Heart left ventricle (tissue), 16 donors: Measurements from ENCODE around the gene MTX1. TPM values are rescaled to one million over a fixed set of nuclear protein-coding genes. Genes with fewer than 3 reads are reported as not detected.

ENCODE experiments used
- ATAC-seq, 4 donors: fragments of 200-7000 bp; cut with Tn5 transposase; one replicate each; pipeline ENCODE4 v1.9.1; 2020 to 2022; ENCODE audit warnings: moderate library complexity in 4 of 4, mild to moderate bottlenecking in 3 of 4, moderate number of reproducible peaks in 1 of 4
- DNase-seq, 5 donors: peaks; one replicate each; pipeline ENCODE4 v3.0.0-alpha.2; 2020
- H3K27ac ChIP-seq, 12 donors: fragments of 200-600 bp; sonication (generic) in 4 of 12; one replicate each; pipeline versions ENCODE4 v1.5.0 to v1.8.0; 2016 to 2022; ENCODE audit warnings: mild to moderate bottlenecking in 2 of 12
- H3K27me3 ChIP-seq, 9 donors: fragments of 200-600 bp; sonication (generic) in 2 of 9; one replicate each; pipeline versions ENCODE4 v1.5.1 to v1.8.0; 2016 to 2022; ENCODE audit warnings: mild to moderate bottlenecking in 3 of 9
- H3K36me3 ChIP-seq, 9 donors: fragments of 200-600 bp; sonication (generic) in 2 of 9; one replicate each; pipeline versions ENCODE4 v1.5.0 to v1.8.0; 2018 to 2022; ENCODE audit warnings: mild to moderate bottlenecking in 2 of 9
- H3K4me1 ChIP-seq, 12 donors: fragments of 200-600 bp; sonication (generic) in 4 of 12; one replicate each; pipeline versions ENCODE4 v1.5.0 to v1.8.0; 2016 to 2022; ENCODE audit warnings: mild to moderate bottlenecking in 3 of 12
- H3K4me3 ChIP-seq, 12 donors: fragments of 200-600 bp; sonication (generic) in 4 of 12; one replicate each; pipeline versions ENCODE4 v1.5.0 to v1.8.0; 2017 to 2022; ENCODE audit warnings: mild to moderate bottlenecking in 9 of 12, moderate library complexity in 4 of 12
- H3K9me3 ChIP-seq, 12 donors: fragments of 200-600 bp; sonication (generic) in 4 of 12; one replicate each; pipeline versions ENCODE4 v1.5.0 to v1.8.0; 2016 to 2022; ENCODE audit warnings: mild to moderate bottlenecking in 1 of 12
- CTCF ChIP-seq, 12 donors: fragments of 200-600 bp; sonication (generic) in 4 of 12; IDR thresholded peaks; one replicate each; pipeline versions ENCODE4 v1.5.0 to v1.8.0; 2018 to 2022; ENCODE audit warnings: antibody characterized with exemption in 12 of 12, mild to moderate bottlenecking in 5 of 12
- POLR2A ChIP-seq, 2 donors: fragments of 450-650 bp; IDR thresholded peaks; one replicate each; pipeline ENCODE4 v1.6.1; 2017; ENCODE audit warnings: antibody characterized with exemption in 2 of 2, mild to moderate bottlenecking in 2 of 2, moderate library complexity in 2 of 2
- WGBS, 4 donors: extraction: QIAGEN DNeasy Blood & Tissue Kit in 2 of 4; methylation state at CpG; one replicate each; pipeline versions ENCODE4 v1.1.5 to v1.1.7; 2013 to 2018; 5-methylcytosine and 5-hydroxymethylcytosine counted together
- intact Hi-C, 10 donors: fragments of 100-400 bp; cut with DNase I; formaldehyde crosslinking; loops; one replicate each; pipeline versions ENCODE4 v1.11.1 to v1.14.2; 2022
- polyA plus RNA-seq, 2 donors: library from polyadenylated mRNA; stranded (reverse); fragments of 200-250 nt; gene quantifications; one replicate each; pipeline ENCODE4 v1.2.3, GENCODE V29; 2013
- total RNA-seq, 9 donors: library from RNA; depleted of rRNA in 2 of 9; stranded (reverse); fragments of >200 nt in 2 of 9; fragmentation: NEBNext Ultra II Directional in 3 of 9; extraction: Animal tissue kit (Norgen Biotek cat#: 25700) in 3 of 9; gene quantifications; one replicate each; pipeline versions ENCODE4 v1.1.0 to v1.2.4, GENCODE V29; 2016 to 2023
- donor health status: ischemic (EF 13 %, LVEDD 7.1; RV severe dilation, severe dysfunction).
- donor health status: healthy with polysubstance abuse.
- donor health status: DM: no; HTN: yes; CAD: no.
- donor health status: DM: no; HTN: no; CAD: no.
- donor health status: ischemic (EF 25% LVEDD 6.9; RV normal size, moderate dysfunction).
- donor health status: ischemic (EF 25% LVEDD 5.7; RV mildly dilated, moderate dysfunction).
- donor health status: healthy.
- donor health status: DM: yes; HTN: yes; CAD: no.
- donor health status: ischemic (EF 35%, LVEDD 5.7; RV mildly dilated, moderate dysfunction).
- donor health status: nonischemic (EF 11% LVEDD 7.7; RV severe dilation, severe dysfunction).
- donor health status: DM: yes; HTN: yes; CAD: no.
- donor health status: PGD.
- donor health status: ischemic (EF 29% LVEDD 5.4; RV normal size, mild dysfunction).
- donor health status: nonischemic (EF 23%, LVEDD 6.1; RV moderate dilation, normal function).

The MTX1 gene
- total and polyA plus RNA-seq, 11 donors, result 14.1 to 37.1 (median 20.2) TPM

GRCh38 chr1:155250246-155250632, 41.7 kb downstream of the MTX1 start:
- H3K27ac ChIP-seq, result peak overlapping the region in 7 of 12 donors; percentile 36 to 57 (median 46)
- peaks cover 0 to 20% (median 12%) of the 10 kb centered on the region in 9 donors for H3K36me3 ChIP-seq
- ATAC-seq (no peak), DNase-seq (peak in 1 of 5 donors; percentile 37)
- no peaks in the 10 kb centered on the region for H3K9me3 ChIP-seq
- 12 to 60% (median 29%) methylated on average over 1 to 28 of the region's 28 CpGs for WGBS, 4 donors
- peak overlapping the region in 9 of 12 donors; percentile 17 to 60 (median 36) for H3K4me3 ChIP-seq
- no peaks in the 10 kb centered on the region for H3K27me3 ChIP-seq
- H3K4me1 ChIP-seq, result peaks cover 5 to 37% (median 25%) of the 10 kb centered on the region in 12 donors
- intact Hi-C loops, result loop anchor here (1.0 to 10.0 kb wide), 10 partner anchors 57 to 343 kb away; partner anchors contain the start of genes RUSC1 (in 3 of the 10) and FDPS (in 1 of the 10)
- TF ChIP-seq CTCF (IDR thresholded peaks at IDR 0.05) (no peak), POLR2A (IDR thresholded peaks at IDR 0.05) (no peak)

GRCh38 chr1:155250633-155251449, 42.3 kb downstream of the MTX1 start:
- peak; percentile 99 to 100 (median 100) for TF ChIP-seq CTCF (IDR thresholded peaks at IDR 0.05)
- TF ChIP-seq POLR2A (IDR thresholded peaks at IDR 0.05), result no peak
- ATAC-seq (peak; percentile 79 to 85 (median 84)), DNase-seq (peak; percentile 92 to 96 (median 93))
- no peaks in the 10 kb centered on the region for H3K27me3 ChIP-seq
- no peaks in the 10 kb centered on the region for H3K9me3 ChIP-seq
- intact Hi-C loops, result loop anchor here (1.0 to 10.0 kb wide), 10 partner anchors 56 to 342 kb away; partner anchors contain the start of genes RUSC1 (in 3 of the 10) and FDPS (in 1 of the 10)
- peaks cover 0 to 20% (median 12%) of the 10 kb centered on the region in 9 donors for H3K36me3 ChIP-seq
- peak overlapping the region in 8 of 12 donors; percentile 29 to 57 (median 46) for H3K27ac ChIP-seq
- peak overlapping the region in 9 of 12 donors; percentile 17 to 60 (median 36) for H3K4me3 ChIP-seq
- H3K4me1 ChIP-seq, result peaks cover 7 to 38% (median 27%) of the 10 kb centered on the region in 12 donors
- WGBS, 4 donors, result 16 to 25% (median 20%) methylated on average over 14 to 23 of the region's 23 CpGs

GRCh38 chr1:155251566-155251965, 43.1 kb downstream of the MTX1 start:
- no peak for TF ChIP-seq POLR2A (IDR thresholded peaks at IDR 0.05)
- TF ChIP-seq CTCF (IDR thresholded peaks at IDR 0.05), result no peak
- peaks cover 7 to 43% (median 33%) of the 10 kb centered on the region in 12 donors for H3K4me1 ChIP-seq
- no peaks in the 10 kb centered on the region for H3K27me3 ChIP-seq
- peak overlapping the region in 2 of 12 donors; percentile 46 to 53 for H3K27ac ChIP-seq
- intact Hi-C loops, result loop anchor here (2.0 to 10.0 kb wide), 8 partner anchors 56 to 341 kb away; partner anchors contain the start of genes RUSC1 (in 3 of the 10) and FDPS (in 1 of the 10)
- peaks cover 0 to 18% (median 12%) of the 10 kb centered on the region in 9 donors for H3K36me3 ChIP-seq
- no peak for ATAC-seq
- WGBS, 4 donors, result 73 to 86% (median 78%) methylated on average over 7 of the region's 7 CpGs
- no peak for DNase-seq
- no peak overlapping the region for H3K4me3 ChIP-seq
- H3K9me3 ChIP-seq, result no peaks in the 10 kb centered on the region

- H3K27me3 ChIP-seq, result no peaks in the 10 kb centered on the region
- H3K36me3 ChIP-seq, result peaks cover 0 to 20% (median 13%) of the 10 kb centered on the region in 9 donors
- intact Hi-C loops, result loop anchor here in 8 of 10 donors (2.0 to 10.0 kb wide), 6 partner anchors 54 to 339 kb away; partner anchors contain the start of genes RUSC1 (in 3 of the 8) and FDPS (in 1 of the 8)
- no peaks in the 10 kb centered on the region for H3K9me3 ChIP-seq
- ATAC-seq, result no peak
- TF ChIP-seq CTCF (IDR thresholded peaks at IDR 0.05) (no peak), POLR2A (IDR thresholded peaks at IDR 0.05) (no peak)
- H3K4me1 ChIP-seq, result peaks cover 7 to 43% (median 33%) of the 10 kb centered on the region in 12 donors
- no peak overlapping the region for H3K27ac ChIP-seq
- 85 to 91% (median 89%) methylated on average over 5 of the region's 5 CpGs for WGBS, 4 donors
- H3K4me3 ChIP-seq, result no peak overlapping the region
- no peak for DNase-seq
Observed at GRCh38 chr1:155253208-155253607, 44.7 kb downstream of the MTX1 start.
